ENCODE results near the gene TEX26.
A peak's percentile ranks its signal among the peaks of the same experiment; 100 is the strongest.

TEX26 gene

GRCh38 chr13:30982506-30982905 lies 50.0 kb downstream of the TEX26 start:
- DNase-seq = no peak

GRCh38 chr13:30982906-30983305 lies 50.5 kb downstream of the TEX26 start:
- no peak for DNase-seq

GRCh38 chr13:30983431-30983830 lies 51.0 kb downstream of the TEX26 start:
- no peak for DNase-seq

- no peak for DNase-seq
Observed at GRCh38 chr13:30984620-30985019, 52.2 kb downstream of the TEX26 start.

DNA sequence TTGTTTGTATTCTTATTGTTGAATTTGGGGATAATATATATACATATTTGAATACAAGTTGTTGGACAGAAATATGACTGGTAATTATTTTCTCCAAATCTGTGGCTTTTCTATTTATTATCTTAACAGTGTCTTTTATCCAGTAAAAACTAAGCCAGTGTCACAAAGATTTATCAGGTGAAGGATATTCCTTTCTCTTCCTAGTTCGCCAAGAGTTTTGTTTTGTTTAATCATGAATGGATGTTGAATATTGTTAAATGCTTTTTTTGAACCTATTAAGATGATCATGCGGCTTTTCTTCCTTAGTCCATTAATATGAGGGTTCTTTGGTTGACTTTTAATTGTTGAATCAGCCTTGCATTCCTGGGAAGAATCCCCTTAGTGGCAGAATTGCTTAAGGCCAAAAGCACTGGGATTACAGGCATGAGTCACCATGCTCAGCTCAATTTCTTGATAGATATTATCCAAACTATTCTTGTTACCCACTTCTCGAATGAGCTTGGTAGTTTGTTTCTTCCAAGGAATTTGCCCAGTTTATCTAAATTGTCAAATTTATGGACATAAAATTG lies 53.3 kb downstream of the TEX26 start:
- DNase-seq = peak; percentile 80

GRCh38 chr13:30991184-30991583 lies 58.7 kb downstream of the TEX26 start:
- DNase-seq = no peak

GRCh38 chr13:30991922-30992321 lies 59.5 kb downstream of the TEX26 start:
- DNase-seq = no peak

DNA sequence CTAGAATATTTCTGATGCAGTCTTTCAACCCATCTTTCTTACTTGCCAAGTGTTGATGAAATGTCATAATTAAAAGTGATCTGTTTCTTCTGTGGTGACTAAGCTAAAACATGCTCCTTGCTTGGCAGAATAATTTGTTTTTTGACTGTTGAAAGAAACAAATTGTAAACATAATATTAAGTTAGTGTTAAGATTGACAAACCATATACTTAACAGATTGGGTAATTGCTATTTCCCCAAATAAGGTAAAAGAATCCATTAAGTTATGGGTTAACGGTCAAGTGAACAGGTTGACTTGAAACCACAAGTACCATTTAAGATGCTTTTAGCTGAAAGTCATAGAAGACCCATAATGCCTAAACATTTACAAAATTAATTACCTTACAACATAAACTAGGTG lies 62.9 kb downstream of the TEX26 start:
- no peak for DNase-seq

GRCh38 chr13:30997697-30998096 lies 65.2 kb downstream of the TEX26 start:
- no peak for DNase-seq

DNA sequence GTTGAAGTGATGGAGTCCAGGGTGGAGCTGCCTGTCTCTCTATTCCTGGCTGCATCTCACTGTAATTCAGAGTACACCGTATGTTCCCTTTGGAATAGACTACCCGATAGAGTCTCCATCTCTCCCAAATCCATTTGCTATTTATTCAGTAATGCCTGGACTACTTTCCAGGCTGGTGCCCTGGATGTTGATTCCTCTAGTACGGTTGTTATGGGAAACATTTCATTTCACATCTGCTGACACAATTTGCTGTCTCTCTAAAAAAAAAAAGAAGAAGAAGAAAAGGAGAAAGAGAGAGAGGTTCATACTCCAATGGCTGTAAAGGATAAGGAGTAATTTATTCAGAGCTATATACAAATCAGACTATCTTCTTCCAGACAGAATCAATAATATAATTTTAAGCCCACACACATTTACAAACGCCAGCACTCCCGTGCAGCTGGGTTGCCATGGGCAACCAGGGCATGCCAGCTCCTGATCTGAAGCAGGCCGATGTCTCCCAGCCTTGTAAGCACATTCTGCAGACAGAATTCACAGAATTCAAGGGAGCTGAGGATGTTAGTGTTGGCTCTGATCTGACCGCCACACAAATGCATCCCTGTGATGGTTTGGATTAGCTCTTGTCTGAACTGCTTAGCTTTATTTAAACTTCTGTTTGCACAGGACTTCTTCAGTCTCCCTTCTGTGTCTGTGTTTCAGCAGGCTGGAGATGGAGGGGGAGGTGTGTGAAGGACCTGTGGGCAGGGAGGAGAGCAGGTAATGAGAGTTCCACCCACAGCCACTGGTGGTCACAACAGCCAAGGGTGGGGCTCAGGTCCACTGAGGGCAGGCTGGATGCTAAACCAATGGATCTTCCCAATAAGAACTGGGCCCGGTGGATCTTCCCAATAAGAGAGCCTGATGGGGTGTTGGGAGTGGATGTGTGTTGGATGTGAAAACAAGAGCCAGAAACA lies 66.0 kb downstream of the TEX26 start:
- peak; percentile 38 for DNase-seq

- DNase-seq = no peak
Observed at GRCh38 chr13:31000889-31001288, 68.4 kb downstream of the TEX26 start.

GRCh38 chr13:31001647-31002046 lies 69.2 kb downstream of the TEX26 start:
- DNase-seq = no peak

DNA sequence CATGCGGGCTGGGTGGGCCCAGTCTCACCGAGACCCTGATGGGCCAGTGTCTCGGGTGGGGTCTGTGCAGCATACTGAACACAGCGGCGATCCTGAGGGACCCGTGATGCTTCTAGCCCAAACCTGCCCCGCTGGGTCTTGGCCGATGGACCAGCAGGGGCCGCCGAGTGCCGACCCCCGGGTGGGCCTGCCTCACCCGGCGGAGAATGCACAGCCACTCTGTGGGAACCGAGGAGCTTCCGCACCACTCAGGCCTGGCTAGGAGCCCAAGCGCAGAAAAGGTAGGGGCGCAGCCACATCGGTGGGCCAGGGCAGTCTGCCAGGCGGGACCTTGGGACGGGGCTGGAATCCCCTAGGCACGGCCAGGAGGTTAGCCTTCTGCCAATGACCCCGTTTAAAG lies 72.6 kb downstream of the TEX26 start:
- DNase-seq = no peak

DNA sequence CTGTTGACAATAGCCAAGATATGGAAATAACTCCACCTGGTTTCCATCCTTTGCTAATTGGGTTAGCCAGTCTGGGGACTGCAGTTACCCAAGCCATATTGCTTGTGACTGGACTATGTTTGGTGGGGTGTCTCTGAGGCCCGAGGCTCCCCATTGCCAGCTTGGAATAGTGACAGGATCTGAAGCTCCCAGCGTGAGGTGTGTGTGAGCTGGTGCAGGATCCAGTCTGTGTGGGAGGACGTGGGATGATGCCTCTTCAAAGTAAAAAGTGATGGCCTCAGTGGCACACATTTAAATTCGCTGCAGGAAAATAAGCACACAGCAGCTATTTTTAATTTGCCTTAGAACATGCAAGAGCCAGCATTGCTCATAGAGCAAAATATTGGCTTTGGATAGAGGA lies 75.0 kb downstream of the TEX26 start:
- DNase-seq = no peak

DNA sequence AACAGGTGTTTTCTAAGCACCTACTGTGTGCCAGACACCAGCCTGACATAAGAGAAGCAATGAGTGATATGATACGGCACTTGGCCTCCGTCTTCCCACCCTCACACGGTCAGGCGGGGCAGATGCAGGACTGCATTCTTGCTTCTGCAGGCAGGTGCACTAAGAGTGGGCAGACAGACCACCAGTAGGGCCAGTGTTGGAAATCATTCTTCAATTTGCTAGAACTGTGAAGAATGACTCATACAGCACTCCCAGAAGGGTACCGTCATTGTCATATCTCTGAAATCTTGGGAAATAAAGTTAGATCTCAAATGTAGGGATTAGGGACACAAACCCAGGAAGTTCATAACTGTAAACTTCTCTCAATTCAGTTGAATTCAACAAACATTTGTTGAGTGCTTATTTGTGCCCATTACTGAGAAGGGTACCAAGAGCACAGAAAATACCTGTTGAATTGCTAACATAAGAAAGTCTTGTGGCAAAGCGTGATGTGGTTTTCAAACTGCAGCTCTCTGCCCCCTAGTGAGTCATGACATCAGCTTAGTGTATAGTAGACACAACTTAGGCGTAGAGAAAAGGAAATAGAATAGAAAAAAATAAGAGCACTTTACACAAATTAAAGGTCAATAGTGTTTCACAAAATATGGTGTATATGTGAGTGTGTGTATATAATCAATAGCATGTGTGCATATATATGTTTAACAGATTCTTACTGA lies 76.1 kb downstream of the TEX26 start:
- peak; percentile 38 for DNase-seq

DNA sequence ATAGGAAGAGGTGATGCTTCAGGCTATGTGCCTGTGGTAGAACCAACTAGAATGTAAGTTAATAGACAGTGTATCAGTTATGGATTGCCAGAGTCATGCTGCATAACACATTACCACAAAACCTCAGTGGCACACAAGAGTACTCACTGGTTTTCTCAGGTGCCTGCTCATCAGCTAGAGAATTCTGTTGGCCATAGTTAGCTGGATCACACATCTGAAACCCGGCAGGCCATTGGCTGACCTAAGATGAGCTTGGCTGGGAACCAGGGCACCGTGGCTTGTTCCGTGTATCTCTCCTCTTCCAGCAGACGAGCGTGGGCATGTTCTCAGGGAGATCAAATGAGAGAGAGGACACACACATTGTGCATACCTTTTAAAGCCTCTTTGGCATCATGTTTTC lies 76.7 kb downstream of the TEX26 start:
- no peak for DNase-seq

DNA sequence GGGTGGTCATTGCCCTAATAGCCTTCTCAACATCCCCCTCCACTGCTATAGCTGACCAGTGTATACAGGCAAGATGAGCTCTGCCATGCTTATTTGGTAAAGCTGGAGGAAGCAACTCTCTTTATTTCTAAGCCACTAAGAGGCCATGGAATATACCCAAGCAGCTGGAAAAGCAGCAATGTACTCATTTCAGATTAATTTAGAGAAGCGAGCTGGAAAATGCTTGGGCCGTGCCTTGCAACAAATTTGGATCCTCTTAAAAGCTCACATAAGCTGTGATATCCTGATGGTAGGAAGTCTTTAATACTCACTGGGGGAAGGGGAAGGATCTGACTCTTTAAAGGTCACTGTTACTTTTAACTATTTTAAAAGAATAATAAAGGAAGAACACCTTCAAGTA lies 77.8 kb downstream of the TEX26 start:
- DNase-seq = no peak

DNA sequence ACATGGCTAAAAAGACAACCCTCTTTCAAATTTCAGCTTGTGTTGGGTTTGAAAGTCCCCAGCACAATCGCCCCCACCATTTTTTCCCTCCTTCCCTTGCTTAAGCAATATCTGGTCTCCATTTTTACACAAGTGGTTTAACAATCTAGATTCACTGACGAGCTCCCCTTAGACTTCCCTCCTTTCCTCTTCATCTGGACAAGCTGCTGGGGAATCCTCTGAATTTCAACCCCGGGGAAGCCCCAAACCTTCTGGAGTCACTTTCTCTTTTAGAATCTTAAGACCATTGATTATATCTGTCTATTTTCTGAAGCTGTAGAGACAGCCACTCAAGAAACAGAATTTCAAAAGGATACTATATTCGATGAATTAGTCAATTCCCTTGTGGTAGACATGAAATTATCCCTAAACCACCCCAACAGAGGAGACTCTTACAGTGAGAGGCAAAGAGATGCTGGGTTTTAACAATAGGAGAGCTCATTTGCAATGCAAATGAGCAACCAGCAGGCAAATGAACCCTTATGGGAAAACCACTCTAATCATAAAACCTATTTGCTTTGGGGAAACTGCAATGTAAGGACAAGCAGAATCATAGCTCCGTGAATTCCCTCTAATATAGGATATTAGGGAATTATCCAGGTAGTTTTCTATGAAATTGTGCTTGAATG lies 78.9 kb downstream of the TEX26 start:
- no peak for DNase-seq

- no peak for DNase-seq
Observed at GRCh38 chr13:31011901-31012654, 79.6 kb downstream of the TEX26 start.

DNA sequence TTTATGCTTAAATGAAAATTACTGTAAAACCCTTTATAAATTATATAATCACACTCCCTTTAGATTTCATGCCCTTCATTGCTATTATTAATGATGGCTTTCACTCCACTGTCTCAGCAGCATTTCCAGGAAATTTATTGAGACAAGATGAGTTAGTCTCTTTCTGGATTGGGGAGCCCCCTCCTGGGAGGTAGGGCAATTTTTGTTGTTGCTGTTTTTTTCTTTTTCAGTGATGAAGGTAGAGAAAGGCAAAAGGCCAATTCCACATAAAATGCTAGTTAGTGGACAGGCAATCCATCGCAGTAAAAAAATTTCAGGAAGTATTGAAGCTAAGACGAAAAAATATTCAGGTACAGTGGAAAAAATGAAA lies 80.2 kb downstream of the TEX26 start:
- peak; percentile 45 for DNase-seq

DNA sequence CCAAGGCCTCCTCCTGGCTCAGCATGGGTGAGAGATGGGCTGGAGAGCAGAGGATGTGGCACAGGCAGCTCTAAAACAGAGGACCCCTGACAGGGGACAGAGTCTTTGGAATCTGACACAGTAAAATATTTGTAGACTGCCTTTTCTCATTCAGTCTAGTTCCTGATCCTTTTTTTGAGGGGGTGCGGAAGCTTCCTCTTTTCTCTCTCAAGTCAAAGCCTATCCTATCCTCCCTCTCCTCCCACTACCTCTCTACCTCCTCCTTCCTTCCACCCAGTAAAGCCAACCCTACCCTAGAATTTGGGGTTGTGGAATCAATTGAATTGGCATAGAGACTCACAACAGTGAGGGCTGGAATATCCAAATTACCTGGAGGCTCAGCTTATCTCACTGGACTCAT lies 82.0 kb downstream of the TEX26 start:
- no peak for DNase-seq

- DNase-seq = no peak
Observed at GRCh38 chr13:31015199-31015598, 82.7 kb downstream of the TEX26 start.

Data from fibroblast of skin of right quadriceps (primary cell).